Heart left ventricle (tissue), 13 donors: ENCODE results near the gene DDRGK1.

Experiments used
- POLR2A ChIP-seq, 2 donors: fragments of 450-650 bp; IDR thresholded peaks; one replicate each; pipeline ENCODE4 v1.6.1; 2017; ENCODE audit warnings: antibody characterized with exemption in 2 of 2, mild to moderate bottlenecking in 2 of 2, moderate library complexity in 2 of 2
- TF ChIP-seq, protein P1 (sequence below), 12 donors: fragments of 200-600 bp; sonication (generic) in 4 of 12; IDR thresholded peaks; one replicate each; pipeline versions ENCODE4 v1.5.0 to v1.8.0; 2018 to 2022; ENCODE audit warnings: antibody characterized with exemption in 12 of 12, mild to moderate bottlenecking in 5 of 12
- donor health status: ischemic (EF 13 %, LVEDD 7.1; RV severe dilation, severe dysfunction).
- donor health status: DM: no; HTN: yes; CAD: no.
- donor health status: DM: no; HTN: no; CAD: no.
- donor health status: ischemic (EF 25% LVEDD 6.9; RV normal size, moderate dysfunction).
- donor health status: ischemic (EF 25% LVEDD 5.7; RV mildly dilated, moderate dysfunction).
- donor health status: ischemic (EF 35%, LVEDD 5.7; RV mildly dilated, moderate dysfunction).
- donor health status: nonischemic (EF 11% LVEDD 7.7; RV severe dilation, severe dysfunction).
- donor health status: DM: yes; HTN: yes; CAD: no.
- donor health status: PGD.
- donor health status: ischemic (EF 29% LVEDD 5.4; RV normal size, mild dysfunction).
- donor health status: nonischemic (EF 23%, LVEDD 6.1; RV moderate dilation, normal function).

DNA sequence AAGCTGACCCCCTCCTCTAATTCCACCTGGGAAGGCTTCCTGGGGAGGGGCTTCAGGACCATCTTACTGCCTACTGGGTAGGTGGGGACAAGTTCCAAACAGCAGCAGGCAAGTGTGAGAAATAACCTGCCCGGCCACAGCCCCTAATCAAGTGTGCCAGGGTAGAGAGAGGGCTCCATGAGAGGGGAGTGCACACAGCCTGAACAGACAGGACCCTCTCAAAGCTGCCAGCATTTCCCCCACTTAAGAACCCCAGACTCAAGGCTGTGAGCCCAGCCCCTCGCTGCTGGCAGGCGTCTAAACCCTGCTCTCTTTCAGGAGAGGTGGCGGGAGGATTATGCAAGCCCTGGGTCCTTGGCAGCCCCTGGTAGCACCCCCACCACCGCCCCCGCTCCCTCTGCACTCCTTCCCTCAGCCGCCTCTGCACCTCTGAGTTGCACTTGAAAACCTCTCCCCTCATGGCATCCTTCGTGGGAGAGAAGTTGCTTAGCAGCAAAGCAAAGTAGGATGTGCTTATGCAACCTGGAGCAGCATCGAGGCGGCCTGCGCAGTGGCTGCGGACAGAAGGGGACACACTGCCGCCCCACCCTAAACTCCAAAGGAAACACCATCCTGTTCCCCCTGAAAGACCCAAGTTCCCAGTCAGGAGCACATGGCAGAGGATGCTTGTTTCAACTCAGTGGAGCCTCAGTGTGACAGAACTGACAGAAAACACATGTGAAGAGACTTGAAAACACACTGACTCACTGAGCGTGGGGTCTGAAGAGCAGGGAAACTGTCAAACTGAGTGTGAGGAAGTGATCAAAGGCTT is 10.5 kb downstream of the DDRGK1 start:
- no peak for TF ChIP-seq POLR2A (IDR thresholded peaks at IDR 0.05)
- TF ChIP-seq, protein P1, sequence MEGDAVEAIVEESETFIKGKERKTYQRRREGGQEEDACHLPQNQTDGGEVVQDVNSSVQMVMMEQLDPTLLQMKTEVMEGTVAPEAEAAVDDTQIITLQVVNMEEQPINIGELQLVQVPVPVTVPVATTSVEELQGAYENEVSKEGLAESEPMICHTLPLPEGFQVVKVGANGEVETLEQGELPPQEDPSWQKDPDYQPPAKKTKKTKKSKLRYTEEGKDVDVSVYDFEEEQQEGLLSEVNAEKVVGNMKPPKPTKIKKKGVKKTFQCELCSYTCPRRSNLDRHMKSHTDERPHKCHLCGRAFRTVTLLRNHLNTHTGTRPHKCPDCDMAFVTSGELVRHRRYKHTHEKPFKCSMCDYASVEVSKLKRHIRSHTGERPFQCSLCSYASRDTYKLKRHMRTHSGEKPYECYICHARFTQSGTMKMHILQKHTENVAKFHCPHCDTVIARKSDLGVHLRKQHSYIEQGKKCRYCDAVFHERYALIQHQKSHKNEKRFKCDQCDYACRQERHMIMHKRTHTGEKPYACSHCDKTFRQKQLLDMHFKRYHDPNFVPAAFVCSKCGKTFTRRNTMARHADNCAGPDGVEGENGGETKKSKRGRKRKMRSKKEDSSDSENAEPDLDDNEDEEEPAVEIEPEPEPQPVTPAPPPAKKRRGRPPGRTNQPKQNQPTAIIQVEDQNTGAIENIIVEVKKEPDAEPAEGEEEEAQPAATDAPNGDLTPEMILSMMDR (IDR thresholded peaks at IDR 0.05), result no peak
